Stimulated activated CD8-positive, alpha-beta memory T cell treated with anti-CD3 and anti-CD28 coated beads, Interleukin-7, amount 100 ng/mL, for 1 hour (primary cell): ENCODE results near the gene ZAR1L.

Experiments
- DNase-seq, 2 donors: peaks; one replicate each; pipeline ENCODE4 v3.0.0-alpha.2; 2020; ENCODE audit warnings: low read depth in 2 of 2

The ZAR1L gene

DNA sequence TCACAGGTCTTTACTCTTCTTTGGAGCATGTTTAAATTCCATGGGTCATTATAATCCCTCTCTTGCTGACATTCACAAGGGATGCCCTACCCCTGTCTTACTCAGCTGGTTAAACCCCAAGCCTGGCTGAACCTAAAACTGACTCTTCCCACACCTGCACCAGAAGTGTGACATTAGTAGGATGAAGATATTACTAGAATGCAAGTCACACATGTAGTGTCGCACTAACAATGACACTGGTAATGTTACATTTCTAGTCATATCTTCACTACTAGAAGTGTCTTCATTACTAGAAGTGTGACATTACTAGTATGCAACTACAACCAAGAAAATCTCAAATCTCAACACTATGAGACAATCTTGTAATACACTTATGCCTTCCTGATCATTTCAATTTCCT, 14.2 kb downstream of the ZAR1L start:
- no peak for DNase-seq

DNA sequence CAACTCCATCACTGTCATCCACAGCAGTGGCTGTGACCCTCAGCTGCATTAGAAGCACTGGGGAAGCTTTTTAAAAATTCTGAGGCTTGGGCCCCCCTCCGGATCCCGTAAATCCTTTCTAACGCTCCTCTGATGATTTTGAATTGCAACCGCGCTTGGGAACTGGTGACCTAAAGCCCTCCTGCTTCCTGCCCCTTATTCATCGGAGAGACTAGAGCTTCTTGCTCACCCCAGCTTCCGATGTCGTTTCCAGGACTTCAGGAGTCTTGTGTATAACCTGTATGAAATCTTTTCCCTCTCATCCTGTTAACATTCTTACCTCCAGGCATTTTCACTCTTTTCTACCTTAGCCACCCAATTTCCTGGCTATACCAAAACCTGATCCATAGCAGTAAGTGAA, 14.8 kb downstream of the ZAR1L start:
- no peak for DNase-seq

DNA sequence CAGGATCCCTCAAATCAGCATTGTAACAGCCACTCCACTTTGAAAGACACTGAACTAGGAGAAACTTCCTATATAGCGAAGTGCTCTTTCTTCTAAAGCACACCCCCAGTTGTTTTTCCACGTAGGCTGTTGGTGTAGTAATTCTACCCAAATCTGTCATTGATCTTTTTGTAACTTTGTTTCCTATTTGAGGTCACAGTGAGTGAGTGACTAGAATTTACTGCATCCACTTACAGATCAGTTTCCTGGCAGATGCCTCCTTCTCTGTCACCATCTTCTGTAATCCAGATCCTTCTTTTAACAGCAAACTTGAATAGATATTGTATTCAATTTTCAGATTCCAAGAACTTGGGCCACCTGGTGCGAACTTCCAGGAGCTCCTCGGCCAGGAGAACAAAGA, 15.3 kb downstream of the ZAR1L start:
- no peak for DNase-seq

DNA sequence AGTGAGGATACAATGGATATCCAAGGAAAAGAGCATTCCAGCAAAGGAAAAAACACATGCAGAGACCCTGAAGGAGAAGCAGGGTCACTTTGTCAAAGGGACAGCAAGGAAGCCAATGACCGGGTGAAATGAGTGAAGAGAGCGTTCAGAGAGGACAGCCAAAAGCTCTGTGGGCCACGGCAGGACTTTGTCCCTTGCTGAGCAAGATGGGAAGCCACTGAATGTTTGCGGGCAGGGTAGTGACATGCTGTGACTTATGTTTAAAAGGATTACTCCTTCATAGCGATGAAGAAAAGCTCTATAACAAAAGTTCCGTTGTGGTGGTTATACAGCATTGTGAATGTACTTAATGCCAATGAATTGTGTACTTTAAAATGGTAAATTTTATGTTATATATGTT, 16.5 kb downstream of the ZAR1L start:
- DNase-seq, result no peak

DNA sequence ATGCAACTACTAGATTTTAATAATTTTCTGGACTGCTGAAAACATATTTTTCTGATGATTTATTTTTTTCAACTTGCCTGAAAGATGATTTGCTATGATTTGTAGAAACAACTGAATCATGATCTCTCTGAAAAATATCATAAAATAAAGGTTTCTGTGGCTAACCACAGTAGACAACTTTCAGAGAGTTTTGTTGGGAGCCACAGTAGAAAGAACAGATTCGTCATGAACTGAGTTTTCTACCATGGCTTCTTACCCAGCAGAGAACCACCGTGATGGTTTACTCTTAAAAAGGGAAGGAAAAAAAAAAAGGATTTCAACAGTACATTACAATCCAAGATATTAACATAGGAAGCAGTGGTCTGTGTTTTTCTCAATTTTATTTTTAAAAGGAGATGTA, 18.0 kb downstream of the ZAR1L start:
- no peak for DNase-seq

DNA sequence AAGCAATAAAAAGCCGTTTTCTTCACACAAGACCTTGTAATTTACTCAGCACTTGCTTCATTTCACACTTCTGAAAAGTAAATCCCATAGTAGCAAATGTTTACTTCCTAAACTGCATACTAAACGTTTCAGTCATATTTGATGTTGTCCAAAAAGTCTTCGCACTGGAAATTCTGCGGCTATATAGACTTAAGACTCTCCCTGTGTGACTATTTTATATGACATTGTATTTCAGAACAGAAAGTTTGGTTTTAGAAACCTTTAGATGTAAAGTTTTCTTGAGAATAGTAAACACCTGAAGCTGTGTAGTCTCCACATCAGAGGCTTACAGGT, 29.6 kb downstream of the ZAR1L start:
- DNase-seq, result no peak

DNA sequence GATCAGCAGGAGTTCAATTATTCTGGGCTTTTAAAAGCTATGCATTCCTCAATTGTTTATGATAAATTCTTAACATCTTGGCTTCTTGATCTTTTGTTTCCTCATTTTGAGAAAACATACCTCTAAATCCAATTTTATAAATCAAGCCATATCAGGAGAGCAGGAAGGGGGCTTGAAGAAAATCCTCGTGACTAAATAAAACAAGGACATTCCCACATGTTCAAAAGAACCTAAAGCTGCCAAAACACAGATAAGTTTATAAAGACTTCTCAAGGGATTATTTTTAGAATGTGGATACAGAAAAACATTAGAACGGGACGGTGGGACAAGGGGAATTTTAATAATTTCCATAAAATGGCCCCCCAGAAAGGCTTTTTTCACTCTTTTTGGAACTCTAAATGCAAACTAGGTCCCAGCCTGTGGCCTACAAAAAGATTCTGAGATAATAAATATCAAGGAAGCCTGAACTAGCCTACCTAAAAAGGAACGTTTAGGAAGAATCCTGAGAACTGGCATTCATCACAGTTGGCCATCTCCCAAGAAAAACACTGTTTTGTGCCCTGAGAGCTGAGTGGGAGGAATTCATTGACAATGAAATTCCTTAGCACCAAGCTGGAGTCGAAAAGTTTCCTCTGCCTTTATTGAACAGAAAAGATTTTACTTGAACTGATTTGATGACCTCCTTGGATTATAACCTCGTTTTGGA, 30.1 kb downstream of the ZAR1L start:
- no peak for DNase-seq

DNA sequence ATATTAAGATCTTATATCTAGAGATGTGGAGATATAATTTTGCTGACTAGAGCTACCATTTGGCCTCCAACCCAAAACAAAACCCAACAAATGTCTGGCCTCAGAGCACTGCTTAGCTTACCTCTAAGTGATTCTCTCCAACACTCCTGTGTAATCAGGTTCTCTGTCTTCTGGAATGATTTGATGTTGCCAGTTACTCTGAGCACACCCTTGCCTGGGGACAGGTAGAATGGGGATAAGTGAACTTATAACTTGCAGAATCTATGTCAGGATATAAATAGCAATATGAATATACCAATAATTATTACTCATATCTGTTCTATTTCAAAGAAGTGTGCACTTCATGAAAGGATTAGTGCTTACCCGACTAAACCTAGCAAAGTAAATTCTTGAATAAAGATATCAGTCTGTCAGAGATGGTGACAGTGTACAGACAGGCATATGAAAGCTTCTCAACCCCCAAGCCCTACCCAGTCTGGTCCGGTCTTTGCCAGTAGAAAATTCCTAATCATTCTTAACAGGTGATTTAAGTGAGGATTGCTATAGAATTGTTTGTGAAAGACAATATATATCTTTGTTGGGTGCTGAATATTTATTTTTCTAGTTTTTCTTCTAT, 33.0 kb downstream of the ZAR1L start:
- no peak for DNase-seq

DNA sequence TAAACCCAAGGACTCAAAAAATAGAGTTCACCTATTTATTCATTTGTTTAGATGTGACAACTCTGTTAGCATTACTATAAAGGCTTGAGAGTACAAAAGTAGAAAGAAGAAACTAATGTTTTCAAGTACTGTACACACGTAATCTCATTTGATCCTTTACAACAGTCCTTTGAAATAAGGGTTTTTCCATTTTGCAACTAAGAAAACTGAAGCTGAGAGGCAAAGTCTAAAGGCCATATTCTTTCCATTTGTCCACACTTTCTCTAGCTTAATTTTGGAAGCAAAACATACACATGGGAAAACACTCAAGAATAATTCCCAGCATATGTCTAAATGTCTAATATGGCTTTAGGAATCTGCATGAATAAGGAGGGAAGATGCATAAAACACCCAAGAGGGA, 34.1 kb downstream of the ZAR1L start:
- no peak for DNase-seq

DNA sequence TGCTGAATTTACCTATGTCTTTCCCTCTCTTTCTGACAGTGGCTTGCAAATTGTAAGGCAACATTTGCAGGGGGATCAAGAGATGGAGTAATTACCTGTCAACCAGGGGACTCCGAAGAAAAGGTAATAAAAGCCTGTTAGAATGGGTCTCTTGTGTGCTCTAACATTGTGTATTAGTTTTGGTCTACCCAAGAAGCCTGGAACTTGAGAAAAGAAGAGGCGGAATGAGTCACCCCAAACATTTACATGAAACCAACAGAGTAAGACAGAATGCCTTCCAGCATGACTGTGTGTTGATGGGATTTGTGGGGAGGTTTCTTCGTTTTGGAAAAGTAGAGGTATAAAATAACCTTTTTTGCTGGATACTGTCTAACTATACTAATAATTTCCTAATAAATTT, 36.7 kb downstream of the ZAR1L start:
- DNase-seq, result no peak

DNA sequence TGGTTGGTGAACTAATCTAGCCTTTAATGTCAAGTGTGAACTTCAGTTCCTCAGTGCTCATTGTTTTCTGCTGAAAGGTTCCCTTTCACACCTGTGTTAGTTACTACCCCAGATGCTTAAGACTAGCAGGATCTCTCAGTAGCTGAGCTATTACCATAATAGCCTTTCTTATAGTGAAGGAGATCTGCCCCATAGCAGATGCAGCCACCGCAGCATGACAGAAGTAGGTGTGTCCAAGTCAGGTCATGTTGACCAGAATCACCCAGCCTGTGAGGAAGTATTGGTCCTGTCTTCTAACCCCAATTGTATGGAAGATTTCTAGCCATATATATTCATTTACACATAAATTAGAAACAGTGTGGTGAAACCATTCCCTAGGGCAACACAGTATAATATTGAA, 37.3 kb downstream of the ZAR1L start:
- DNase-seq, result no peak

DNA sequence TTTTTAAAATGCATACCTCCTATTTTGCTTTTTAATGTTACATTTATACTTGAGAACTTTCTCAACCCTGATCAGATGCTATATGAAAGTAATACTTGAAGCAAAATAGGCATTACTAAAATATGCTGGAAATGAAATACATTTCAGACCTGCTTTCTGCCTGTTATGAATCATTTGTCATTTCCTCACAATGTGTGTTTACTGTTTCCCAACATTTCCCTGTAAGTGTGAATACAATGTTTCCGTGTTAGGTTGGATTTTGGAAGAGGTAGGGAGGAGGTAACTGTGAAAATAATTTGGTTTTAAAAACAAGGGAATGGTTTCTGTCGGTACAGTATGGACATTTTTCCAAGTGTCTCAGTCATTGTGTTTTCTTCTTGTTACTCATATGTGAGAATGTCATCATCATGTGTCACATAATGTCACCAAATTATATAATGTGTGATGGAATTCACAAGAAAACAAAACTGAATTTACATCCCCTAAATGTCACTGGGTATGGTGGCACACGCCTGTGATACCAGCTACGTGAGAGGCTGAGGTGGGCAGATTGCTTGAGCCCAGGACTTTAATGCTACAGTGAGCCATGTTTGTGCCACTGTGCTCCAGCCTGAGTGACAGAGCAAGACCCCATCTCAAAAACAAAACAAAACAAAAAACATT, 43.0 kb downstream of the ZAR1L start:
- DNase-seq, result no peak

DNA sequence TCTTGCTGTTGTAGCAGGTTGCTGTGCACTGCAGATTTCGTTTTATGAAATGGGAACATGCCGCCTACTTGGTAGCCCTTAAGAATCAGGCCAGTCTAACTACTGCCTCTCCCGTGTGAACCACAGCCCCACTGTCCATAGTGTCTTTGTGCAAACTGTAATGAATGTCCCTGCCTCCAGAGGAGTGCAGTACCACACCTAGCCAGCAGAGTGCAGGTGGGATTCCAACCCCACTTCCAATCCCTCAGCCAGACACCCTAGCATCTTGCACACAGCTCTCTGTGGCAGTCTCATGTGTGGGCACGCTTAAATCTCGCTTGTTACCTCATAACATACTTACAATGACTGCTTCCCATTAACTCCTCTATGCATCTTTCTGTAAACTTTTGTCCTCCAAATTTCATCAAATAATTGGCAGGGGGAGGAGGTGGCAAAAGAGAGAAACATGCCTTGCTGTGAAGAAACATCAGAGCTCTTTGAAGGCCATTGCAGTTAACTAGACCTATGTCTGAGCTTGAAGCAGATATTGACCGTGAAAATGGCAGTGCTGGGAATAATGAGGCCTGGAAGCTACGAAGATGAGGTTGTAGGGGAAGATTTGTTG, 47.2 kb downstream of the ZAR1L start:
- peak in 1 of 2 donors; percentile 6 for DNase-seq

DNA sequence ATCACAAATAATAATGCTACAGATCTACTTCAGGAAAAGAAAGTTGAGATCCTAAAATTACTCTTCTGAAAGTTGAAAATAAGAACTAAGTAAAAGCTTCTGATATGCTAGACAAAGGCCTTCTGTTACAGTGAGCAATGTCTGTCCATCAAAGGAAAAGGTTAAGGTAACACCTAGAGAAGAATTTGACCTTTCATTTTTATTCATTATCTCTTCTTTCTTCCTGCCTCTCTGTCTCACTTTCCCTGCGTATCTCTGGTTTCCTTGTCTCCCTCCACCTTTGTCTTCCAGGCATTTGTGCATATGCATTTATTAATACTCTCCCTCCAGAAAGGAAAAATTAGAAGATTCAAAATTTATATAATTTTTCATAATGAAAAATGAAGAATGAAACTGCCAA, 49.0 kb downstream of the ZAR1L start:
- DNase-seq, result no peak

DNA sequence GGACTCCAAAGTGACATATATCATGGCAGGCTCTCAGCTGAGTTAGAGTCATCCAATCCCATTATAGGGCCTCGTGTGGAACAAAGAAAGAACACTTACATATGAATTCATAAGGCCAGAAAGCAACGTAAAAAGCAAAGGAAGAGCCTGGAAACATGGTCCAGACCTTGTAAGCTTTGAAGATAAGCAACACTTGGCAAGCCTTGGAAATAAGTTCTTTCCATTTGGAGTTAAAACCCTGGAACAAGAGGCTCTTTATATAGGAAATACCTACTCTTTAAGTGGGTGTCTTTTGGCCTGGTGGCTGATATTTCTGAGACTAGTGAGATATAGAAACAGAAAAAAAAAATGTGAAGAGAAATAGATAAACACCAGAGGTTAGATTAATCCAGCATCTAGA, 49.4 kb downstream of the ZAR1L start:
- DNase-seq, result no peak

DNA sequence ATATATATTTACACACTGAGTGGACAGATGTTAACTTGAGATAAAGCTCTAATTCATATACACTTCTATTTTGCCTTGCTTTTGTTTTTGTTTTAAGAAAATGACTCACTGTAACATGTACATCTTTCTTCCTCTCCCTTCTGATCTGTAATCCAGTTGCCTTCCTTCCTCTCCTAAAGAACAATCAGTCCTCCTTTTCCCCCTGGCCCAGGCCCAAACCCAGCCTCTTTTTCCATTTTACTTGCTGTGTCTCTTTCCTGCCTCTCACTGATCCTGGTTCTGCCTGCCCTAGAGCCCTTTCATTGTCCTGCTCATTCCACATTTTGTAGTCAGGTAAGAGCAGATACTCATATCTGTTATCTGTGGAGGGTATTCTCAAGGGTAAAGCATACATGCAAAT, 50.8 kb downstream of the ZAR1L start:
- no peak for DNase-seq

DNA sequence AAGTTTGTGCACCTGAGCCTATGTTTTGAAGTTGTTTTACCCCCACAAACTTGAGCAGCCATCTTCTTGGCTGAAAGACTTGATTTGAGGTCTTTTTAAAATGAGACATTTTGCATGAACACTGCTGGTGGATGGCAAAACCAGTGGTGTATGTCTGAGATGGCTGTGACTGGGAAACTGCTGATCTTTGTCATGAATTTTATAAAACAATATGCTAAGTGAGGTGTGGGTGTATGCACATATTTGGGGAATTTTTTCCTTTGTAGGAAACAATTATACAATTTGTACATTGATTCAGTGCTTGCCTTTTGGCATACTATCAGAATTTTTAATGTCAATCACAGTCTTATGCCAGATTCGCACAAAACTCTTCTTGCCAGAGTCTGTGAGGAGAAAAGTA, 52.5 kb downstream of the ZAR1L start:
- DNase-seq, result no peak

DNA sequence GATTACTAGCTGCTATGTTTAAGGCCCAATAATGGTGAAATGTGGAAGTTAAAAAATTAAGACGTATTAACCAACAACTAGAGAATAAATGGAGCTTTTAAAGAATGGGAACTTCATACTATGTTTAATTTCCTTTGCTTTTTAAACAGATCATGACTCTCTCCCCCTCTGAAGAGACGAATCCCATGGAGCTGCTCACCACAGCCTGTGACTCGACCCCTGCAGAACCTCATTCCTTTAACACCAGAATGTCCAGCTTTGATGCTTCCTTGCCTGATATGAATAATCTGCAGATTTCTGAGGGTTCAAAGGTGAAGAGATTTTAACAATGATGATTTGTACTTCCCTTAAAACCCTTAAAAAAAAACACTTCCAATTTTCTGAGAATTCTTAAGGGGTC, 53.0 kb downstream of the ZAR1L start:
- no peak for DNase-seq

DNA sequence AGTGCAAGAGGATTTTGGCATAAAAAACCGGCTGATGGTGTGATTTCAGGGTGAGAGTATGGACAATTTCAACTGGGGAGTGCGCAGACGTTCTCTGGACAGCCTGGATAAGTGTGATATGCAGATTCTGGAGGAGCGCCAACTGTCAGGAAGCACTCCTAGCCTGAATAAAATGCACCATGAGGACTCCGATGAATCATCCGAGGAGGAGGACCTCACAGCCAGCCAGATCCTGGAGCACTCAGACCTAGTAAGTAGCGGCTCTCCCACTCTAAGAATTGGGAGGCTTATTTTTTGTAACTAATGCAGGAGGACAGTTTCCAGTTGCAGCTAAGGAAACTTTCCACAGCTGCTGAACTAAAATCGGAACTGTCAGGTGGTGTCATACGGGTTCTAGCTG, 53.6 kb downstream of the ZAR1L start:
- DNase-seq, result no peak

DNA sequence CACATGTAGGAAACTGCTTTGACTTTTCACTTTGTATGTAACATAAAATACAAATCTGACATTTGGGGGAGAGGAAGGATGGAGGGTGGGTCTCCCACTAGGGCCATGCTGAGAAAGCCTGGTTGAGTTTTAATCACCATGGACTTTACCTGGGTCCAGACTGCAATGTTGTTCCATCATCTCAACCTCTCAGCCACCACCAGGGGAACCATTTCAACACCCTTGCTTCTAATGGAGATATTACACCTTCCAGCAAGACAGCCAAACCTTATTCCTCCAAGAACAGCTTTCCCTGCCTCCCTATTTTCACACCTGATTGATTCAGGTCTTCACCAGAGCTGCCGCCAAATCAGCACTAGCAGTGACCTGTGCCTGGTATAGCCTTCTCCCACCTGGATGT, 56.0 kb downstream of the ZAR1L start:
- DNase-seq, result no peak

DNA sequence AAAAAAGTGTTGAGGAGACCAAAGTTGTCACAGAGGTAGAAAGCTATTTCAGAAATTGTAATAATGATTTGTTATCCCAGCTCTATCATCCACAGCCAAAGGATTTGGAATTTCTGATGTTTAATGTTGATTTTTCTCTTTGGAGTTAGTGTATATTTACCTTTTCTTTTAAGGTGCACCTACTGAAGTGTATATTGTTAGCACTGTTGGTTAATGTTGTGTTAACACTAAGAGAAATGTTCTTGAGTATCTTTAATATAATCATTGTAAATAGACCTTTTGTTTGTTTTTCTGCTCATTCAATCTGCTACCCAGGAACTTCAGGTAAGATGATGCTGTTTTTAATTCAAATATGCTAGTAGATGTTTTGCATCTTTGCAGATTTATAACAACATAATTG, 57.5 kb downstream of the ZAR1L start:
- DNase-seq, result no peak

DNA sequence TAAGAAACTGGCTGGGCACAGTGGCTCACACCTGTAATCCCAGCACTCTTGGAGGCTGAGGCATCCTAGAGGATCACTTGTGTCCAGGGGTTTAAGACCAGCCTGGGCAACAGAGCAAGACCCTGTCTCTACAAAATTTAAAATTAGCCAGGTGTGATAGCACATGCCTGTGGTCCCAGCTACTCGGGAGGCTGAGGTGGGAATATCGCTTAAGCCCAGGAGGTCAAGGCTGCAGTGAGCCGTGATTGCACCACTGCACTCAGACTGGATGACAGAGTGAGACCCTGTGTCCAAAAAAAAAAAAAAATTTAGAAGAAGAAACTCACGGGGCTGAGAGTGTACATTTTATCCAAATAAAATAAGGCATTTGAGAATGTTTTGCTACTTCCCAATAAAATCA, 58.9 kb downstream of the ZAR1L start:
- no peak for DNase-seq

DNA sequence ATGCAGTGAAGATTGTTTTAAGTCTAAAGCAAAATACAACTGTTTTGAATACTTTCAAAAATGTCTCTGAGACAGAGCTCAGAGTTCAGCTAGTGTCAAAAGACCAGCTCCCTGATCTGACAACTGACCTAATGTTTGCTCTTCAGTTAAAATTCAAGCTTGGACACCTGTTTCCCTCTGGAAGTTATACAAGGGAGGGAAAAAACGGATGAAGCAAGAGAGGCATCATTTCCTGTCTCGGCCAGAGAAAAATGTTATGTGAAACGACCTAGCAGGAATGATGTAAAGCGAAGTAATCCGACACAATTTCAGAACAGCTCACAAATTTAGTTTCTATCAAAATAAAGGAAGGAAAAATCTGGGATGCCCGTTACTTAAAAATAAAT, 59.4 kb downstream of the ZAR1L start:
- DNase-seq, result no peak
